ENCODE data around the gene RTN4RL1.

DNA sequence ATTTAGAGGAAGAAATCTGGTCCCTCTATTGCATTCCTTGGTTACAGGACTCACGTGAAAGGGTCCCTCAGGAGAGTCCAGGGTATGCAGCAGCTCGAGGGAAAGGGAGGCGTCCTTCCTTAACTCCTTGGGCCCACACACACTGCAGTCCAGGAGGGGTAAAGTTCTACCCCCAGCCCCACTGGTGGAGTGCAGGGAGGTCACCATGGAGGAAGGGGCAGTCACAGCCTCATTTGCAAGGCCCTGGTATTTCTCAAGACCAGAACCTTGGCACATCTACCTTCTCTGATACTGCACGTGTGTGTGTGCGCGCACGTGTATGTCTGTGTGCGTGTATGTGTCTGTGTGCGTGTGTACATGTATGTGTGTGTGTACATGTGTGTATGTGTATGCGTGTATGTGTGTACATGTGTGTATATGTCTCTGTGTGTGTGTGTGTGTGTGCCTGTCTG lies 40.8 kb upstream of the RTN4RL1 start:
- TF ChIP-seq EP300 (IDR thresholded peaks at IDR 0.05; ENCODE audit: low read depth in 2 of 2, low read length in 2 of 2), result no peak
- TF ChIP-seq EP300 (CRISPR knock-in tag; IDR thresholded peaks at IDR 0.05; ENCODE audit: borderline replicate concordance), result no peak
- no peak for TF ChIP-seq CTCF (CRISPR knock-in tag; IDR thresholded peaks at IDR 0.05)
- no peak for TF ChIP-seq ZNF678 (CRISPR knock-in tag; IDR thresholded peaks at IDR 0.05)
- TF ChIP-seq, protein P1, sequence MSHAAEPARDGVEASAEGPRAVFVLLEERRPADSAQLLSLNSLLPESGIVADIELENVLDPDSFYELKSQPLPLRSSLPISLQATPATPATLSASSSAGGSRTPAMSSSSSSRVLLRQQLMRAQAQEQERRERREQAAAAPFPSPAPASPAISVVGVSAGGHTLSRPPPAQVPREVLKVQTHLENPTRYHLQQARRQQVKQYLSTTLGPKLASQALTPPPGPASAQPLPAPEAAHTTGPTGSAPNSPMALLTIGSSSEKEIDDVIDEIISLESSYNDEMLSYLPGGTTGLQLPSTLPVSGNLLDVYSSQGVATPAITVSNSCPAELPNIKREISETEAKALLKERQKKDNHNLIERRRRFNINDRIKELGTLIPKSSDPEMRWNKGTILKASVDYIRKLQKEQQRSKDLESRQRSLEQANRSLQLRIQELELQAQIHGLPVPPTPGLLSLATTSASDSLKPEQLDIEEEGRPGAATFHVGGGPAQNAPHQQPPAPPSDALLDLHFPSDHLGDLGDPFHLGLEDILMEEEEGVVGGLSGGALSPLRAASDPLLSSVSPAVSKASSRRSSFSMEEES (CRISPR knock-in tag; IDR thresholded peaks at IDR 0.05), result no peak
- TF ChIP-seq, protein P2, sequence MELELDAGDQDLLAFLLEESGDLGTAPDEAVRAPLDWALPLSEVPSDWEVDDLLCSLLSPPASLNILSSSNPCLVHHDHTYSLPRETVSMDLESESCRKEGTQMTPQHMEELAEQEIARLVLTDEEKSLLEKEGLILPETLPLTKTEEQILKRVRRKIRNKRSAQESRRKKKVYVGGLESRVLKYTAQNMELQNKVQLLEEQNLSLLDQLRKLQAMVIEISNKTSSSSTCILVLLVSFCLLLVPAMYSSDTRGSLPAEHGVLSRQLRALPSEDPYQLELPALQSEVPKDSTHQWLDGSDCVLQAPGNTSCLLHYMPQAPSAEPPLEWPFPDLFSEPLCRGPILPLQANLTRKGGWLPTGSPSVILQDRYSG (CRISPR knock-in tag; IDR thresholded peaks at IDR 0.05), result no peak
- TF ChIP-seq NCOA5 (CRISPR knock-in tag; IDR thresholded peaks at IDR 0.05), result no peak

Measured in HepG2 (cell line).